Hematopoietic multipotent progenitor cell treated with erythropoietin and hydrocortisone succinate and interleukin-3 and kit ligand, for 15 days (in vitro differentiated cells): Measurements from ENCODE around the gene PDHA2.
"Not testable (repeated sequence)": the region's sequence is repeated elsewhere in the genome, so short reads cannot be mapped to it uniquely, and the experiment has no call there.

Experiments
- DNase-seq: peaks from one replicate; pipeline ENCODE4 v3.0.0-alpha.2; 2015; ENCODE audit warnings: low spot score

PDHA2 gene

GRCh38 chr4:95839891-95840290 is at the start of gene PDHA2:
TSS of gene PDHA2 (plus strand) at chr4:95840093. CDS start at chr4:95840151, 58 bp downstream.
- no peak for DNase-seq

- no peak for DNase-seq
Observed at GRCh38 chr4:95798003-95798402, 41.9 kb upstream of the PDHA2 start.

- no peak for DNase-seq
Observed at GRCh38 chr4:95798727-95799126, 41.2 kb upstream of the PDHA2 start.

- no peak for DNase-seq
Observed at GRCh38 chr4:95821867-95822266, 18.0 kb upstream of the PDHA2 start.

- no peak for DNase-seq
Observed at GRCh38 chr4:95825546-95825945, 14.3 kb upstream of the PDHA2 start.

GRCh38 chr4:95830651-95831050 is 9.2 kb upstream of the PDHA2 start:
- no peak for DNase-seq

- no peak for DNase-seq
Observed at GRCh38 chr4:95831166-95831565, 8.7 kb upstream of the PDHA2 start.

- no peak for DNase-seq
Observed at GRCh38 chr4:95833711-95834194, 6.1 kb upstream of the PDHA2 start.

GRCh38 chr4:95835672-95836071 is 4.2 kb upstream of the PDHA2 start:
- DNase-seq: no peak

- no peak for DNase-seq
Observed at GRCh38 chr4:95838192-95838591, 1.7 kb upstream of the PDHA2 start.

- no peak for DNase-seq
Observed at GRCh38 chr4:95847908-95848460, 8.1 kb downstream of the PDHA2 start.

GRCh38 chr4:95850161-95850560 is 10.3 kb downstream of the PDHA2 start:
- no peak for DNase-seq

GRCh38 chr4:95857761-95858160 is 17.9 kb downstream of the PDHA2 start:
- no peak for DNase-seq

GRCh38 chr4:95867919-95868318 is 28.0 kb downstream of the PDHA2 start:
- DNase-seq: peak; percentile 2

GRCh38 chr4:95869414-95869813 is 29.5 kb downstream of the PDHA2 start:
- DNase-seq: not testable (repeated sequence)

GRCh38 chr4:95869961-95870500 is 30.1 kb downstream of the PDHA2 start:
- DNase-seq: no peak

GRCh38 chr4:95877636-95878035 is 37.7 kb downstream of the PDHA2 start:
- no peak for DNase-seq

- DNase-seq: no peak
Observed at GRCh38 chr4:95887551-95887950, 47.7 kb downstream of the PDHA2 start.

- no peak for DNase-seq
Observed at GRCh38 chr4:95889662-95890061, 49.8 kb downstream of the PDHA2 start.
